PC-3 (cell line): ENCODE data around the gene FBXL7. TPM values are rescaled to one million over a fixed set of nuclear protein-coding genes. Genes with fewer than 3 reads are reported as not detected.

Experiments used
- ATAC-seq: fragments of 200-7000 bp; cut with Tn5 transposase; 2 replicates; pipeline ENCODE4 v1.9.1; 2020; ENCODE audit warnings: mild to moderate bottlenecking, moderate library complexity
- BruUV-seq: library from RNA; stranded (reverse); fragments of 400-500 nt; replicated peaks from 2 replicates; lab custom pipeline; 2021; lab: Mats Ljungman, UMichigan
- CTCF ChIA-PET: fragments of 300-600 bp; sonication (Branson Sonifier 250); formaldehyde crosslinking; loops from one replicate; lab custom pipeline; 2022; ENCODE audit warnings: antibody characterized with exemption; lab: Charles Lee
- POLR2A ChIA-PET: fragments of 300-600 bp; sonication (Branson Sonifier 250); formaldehyde crosslinking; loops from one replicate; lab custom pipeline; 2022; ENCODE audit warnings: antibody characterized with exemption; ENCODE audit not compliant: unreplicated experiment; lab: Charles Lee
- DNase-seq: peaks from one replicate; pipeline ENCODE4 v3.0.0-alpha.2; 2015
- H2AFZ ChIP-seq: fragments of 300-600 bp; sonication (generic); 2 replicates; pipeline ENCODE4 v1.6.0; 2016; ENCODE audit warnings: antibody characterized with exemption, low read length
- H3F3A ChIP-seq: fragments of 300-600 bp; sonication (generic); one replicate; pipeline ENCODE4 v1.6.0; 2017; ENCODE audit warnings: antibody characterized with exemption, low read length, control low read depth, mild to moderate bottlenecking; ENCODE audit not compliant: unreplicated experiment
- H3K27ac ChIP-seq: fragments of 300-600 bp; sonication (generic); 2 replicates; pipeline ENCODE4 v1.5.1; 2016; ENCODE audit warnings: mild to moderate bottlenecking, low read length
- H3K27me3 ChIP-seq: fragments of 300-600 bp; sonication (generic); 2 replicates; pipeline ENCODE4 v1.6.1; 2016; ENCODE audit warnings: low read length, mixed read lengths
- H3K36me3 ChIP-seq: fragments of 300-600 bp; sonication (generic); 2 replicates; pipeline ENCODE4 v1.6.1; 2016; ENCODE audit warnings: low read depth, mixed run types, low read length, mixed read lengths
- H3K4me1 ChIP-seq: fragments of 300-600 bp; sonication (generic); 2 replicates; pipeline ENCODE4 v1.5.1; 2016; ENCODE audit warnings: low read length; ENCODE audit not compliant: insufficient read depth
- H3K4me2 ChIP-seq: fragments of 300-600 bp; sonication (generic); 2 replicates; pipeline ENCODE4 v1.6.0; 2016; ENCODE audit warnings: low read length
- H3K4me3 ChIP-seq: fragments of 300-600 bp; sonication (generic); 2 replicates; pipeline ENCODE4 v1.5.1; 2016; ENCODE audit warnings: mild to moderate bottlenecking, low read length, mixed read lengths
- H3K79me2 ChIP-seq: fragments of 300-600 bp; sonication (generic); 2 replicates; pipeline ENCODE4 v1.6.1; 2017; ENCODE audit warnings: low read length, mixed read lengths
- H3K9ac ChIP-seq: fragments of 300-600 bp; sonication (generic); 2 replicates; pipeline ENCODE4 v1.6.0; 2016; ENCODE audit warnings: mild to moderate bottlenecking, low read length
- H3K9me2 ChIP-seq: fragments of 300-600 bp; sonication (generic); replicated peaks from 2 replicates; pipeline ENCODE4 v1.6.1; 2016; ENCODE audit warnings: mixed run types, low read length, mixed read lengths
- H3K9me3 ChIP-seq: fragments of 300-600 bp; sonication (generic); 2 replicates; pipeline ENCODE4 v1.6.1; 2016; ENCODE audit warnings: low read length, mixed read lengths
- H4K20me1 ChIP-seq: fragments of 300-600 bp; sonication (generic); 2 replicates; pipeline ENCODE4 v1.6.1; 2016; ENCODE audit warnings: low read length, mixed read lengths
- EZH2 ChIP-seq: fragments of 300-600 bp; sonication (generic); IDR thresholded peaks from one replicate; pipeline ENCODE4 v1.6.1; 2017; ENCODE audit warnings: antibody characterized with exemption, mild to moderate bottlenecking, low read length; ENCODE audit not compliant: unreplicated experiment
- EZH2phosphoT487 ChIP-seq: fragments of 300-600 bp; sonication (generic); IDR thresholded peaks from 2 replicates; pipeline ENCODE4 v1.6.1; 2018; ENCODE audit warnings: mild to moderate bottlenecking, antibody characterized with exemption, low read length, borderline replicate concordance
- intact Hi-C: fragments of 100-400 bp; cut with micrococcal nuclease; formaldehyde crosslinking; loops from 2 replicates; pipeline ENCODE4 v1.9.0; 2023
- total RNA-seq: library from RNA; depleted of rRNA; stranded (reverse); fragments of >200 nt; gene quantifications from 2 replicates; pipeline ENCODE4 v1.2.3, GENCODE V29; 2014
- TF ChIP-seq, protein P1 (sequence below): fragments of 300-600 bp; sonication (generic); conservative IDR thresholded peaks from 2 replicates; pipeline ENCODE4 v1.5.1; 2017; ENCODE audit warnings: antibody characterized with exemption, low read depth, mild to moderate bottlenecking, low read length

FBXL7 gene
- total RNA-seq, 1 experiment from 2014 or later = 0.18 TPM

DNA sequence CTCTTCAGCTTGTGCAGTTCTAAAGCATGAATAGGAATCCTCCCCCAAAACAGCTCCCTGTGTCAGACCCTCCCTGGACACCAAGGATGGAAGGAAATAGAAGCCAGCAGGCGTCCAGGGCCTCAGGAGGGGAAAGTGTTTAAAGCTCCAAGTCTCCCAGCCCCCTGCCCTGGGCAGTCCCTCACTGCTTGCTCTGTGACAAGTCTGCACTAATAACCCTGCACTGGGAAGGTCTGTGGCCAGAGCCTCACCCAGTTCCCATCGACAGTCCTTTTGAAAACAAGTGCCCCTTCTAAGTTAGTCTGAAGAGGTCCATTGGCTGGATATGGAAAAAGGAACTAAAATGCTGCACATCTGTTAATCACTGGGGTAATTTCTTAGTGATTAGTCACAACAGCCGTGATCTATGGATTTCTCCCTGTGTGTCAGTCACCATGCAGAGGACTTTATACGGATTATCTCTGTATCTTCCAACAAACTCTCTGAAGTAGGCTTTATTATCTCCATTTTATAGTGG, 195.3 kb downstream of the FBXL7 start:
- Histone ChIP-seq H3K27me3 (no peaks in the 10 kb centered on the region), H3F3A (no peaks in the 10 kb centered on the region), H3K27ac (no peak overlapping the region), H3K9ac (no peak overlapping the region), H2AFZ (no peak overlapping the region), H3K4me1 (no peaks in the 10 kb centered on the region), H3K4me2 (no peak overlapping the region), H3K9me3 (peaks cover 26% of the 10 kb centered on the region; the same call in 1 of the 2 replicates), H3K4me3 (no peak overlapping the region), H3K9me2 (no peaks in the 10 kb centered on the region), H4K20me1 (no peaks in the 10 kb centered on the region), H3K79me2 (no peaks in the 10 kb centered on the region), H3K36me3 (no peaks in the 10 kb centered on the region)
- TF ChIP-seq EZH2phosphoT487 = no peak
- no peak for TF ChIP-seq EZH2
- TF ChIP-seq, protein P1, sequence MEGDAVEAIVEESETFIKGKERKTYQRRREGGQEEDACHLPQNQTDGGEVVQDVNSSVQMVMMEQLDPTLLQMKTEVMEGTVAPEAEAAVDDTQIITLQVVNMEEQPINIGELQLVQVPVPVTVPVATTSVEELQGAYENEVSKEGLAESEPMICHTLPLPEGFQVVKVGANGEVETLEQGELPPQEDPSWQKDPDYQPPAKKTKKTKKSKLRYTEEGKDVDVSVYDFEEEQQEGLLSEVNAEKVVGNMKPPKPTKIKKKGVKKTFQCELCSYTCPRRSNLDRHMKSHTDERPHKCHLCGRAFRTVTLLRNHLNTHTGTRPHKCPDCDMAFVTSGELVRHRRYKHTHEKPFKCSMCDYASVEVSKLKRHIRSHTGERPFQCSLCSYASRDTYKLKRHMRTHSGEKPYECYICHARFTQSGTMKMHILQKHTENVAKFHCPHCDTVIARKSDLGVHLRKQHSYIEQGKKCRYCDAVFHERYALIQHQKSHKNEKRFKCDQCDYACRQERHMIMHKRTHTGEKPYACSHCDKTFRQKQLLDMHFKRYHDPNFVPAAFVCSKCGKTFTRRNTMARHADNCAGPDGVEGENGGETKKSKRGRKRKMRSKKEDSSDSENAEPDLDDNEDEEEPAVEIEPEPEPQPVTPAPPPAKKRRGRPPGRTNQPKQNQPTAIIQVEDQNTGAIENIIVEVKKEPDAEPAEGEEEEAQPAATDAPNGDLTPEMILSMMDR = no peak
- DNase-seq (no peak), ATAC-seq (no peak)
- BruUV-seq = no TSS peak
- CTCF ChIA-PET = no interaction called here
- POLR2A ChIA-PET = no interaction called here
- intact Hi-C loops = no loop called here

DNA sequence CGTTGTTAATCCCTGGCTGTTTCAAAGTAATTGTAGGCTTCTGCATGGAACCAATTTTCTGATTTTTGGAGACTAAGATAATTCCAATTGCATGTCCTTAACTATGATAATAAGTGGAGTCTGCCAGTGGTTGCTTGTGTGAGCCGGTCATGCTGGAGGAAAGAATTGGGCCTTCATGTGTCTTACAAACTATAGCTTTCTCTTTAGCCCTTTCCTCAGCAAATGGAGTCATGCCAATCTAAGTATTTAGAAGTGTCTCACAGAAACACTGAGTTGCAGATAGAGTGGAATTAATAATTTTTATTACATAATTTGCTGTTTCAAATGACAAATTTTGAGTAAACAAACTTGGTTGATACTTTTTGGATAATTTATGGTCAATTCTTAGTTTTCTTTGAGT, 200.4 kb downstream of the FBXL7 start:
- POLR2A ChIA-PET = no interaction called here
- peaks cover 30% of the 10 kb centered on the region for H3K9me3 ChIP-seq
- no peak overlapping the region for H3K4me3 ChIP-seq
- CTCF ChIA-PET = no interaction called here
- H2AFZ ChIP-seq = no peak overlapping the region
- H3K9me2 ChIP-seq = no peaks in the 10 kb centered on the region
- H3K4me1 ChIP-seq = no peaks in the 10 kb centered on the region
- H3F3A ChIP-seq = no peaks in the 10 kb centered on the region
- no peaks in the 10 kb centered on the region for H3K79me2 ChIP-seq
- H3K4me2 ChIP-seq = no peak overlapping the region
- no peaks in the 10 kb centered on the region for H3K36me3 ChIP-seq
- no peak for TF ChIP-seq EZH2phosphoT487
- TF ChIP-seq, protein P1 = no peak
- TF ChIP-seq EZH2 = no peak
- no peak overlapping the region for H3K9ac ChIP-seq
- H3K27ac ChIP-seq = no peak overlapping the region
- no TSS peak for BruUV-seq
- intact Hi-C loops = no loop called here
- H4K20me1 ChIP-seq = no peaks in the 10 kb centered on the region
- no peak for DNase-seq
- no peak for ATAC-seq
- no peaks in the 10 kb centered on the region for H3K27me3 ChIP-seq

DNA sequence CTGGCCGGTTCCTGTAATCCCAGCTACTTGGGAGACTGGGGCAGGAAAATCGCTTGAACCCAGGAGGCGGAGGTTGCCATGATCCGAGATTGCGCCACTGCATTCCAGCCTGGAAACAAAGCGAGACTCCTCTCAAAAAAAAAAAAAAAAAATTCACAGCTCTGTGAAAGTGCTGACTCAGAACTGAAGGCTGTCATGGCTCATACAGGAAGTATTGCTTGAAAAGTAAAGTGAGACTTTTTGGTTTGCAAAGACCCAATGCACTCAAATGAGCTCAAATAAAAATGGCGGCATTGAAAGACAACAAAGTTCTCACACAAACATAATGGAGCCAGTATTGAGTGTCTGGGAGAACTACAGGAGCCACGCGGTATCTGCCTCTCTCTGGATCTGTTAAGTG, 202.1 kb downstream of the FBXL7 start:
- Histone ChIP-seq H3F3A (no peaks in the 10 kb centered on the region), H3K27ac (no peak overlapping the region), H3K9me3 (peaks cover 20% of the 10 kb centered on the region)

More for the DNA sequence above, 202.1 kb downstream of the FBXL7 start:
- intact Hi-C loops = no loop called here
- H3K36me3 ChIP-seq = no peaks in the 10 kb centered on the region
- no peaks in the 10 kb centered on the region for H3K4me1 ChIP-seq
- no peak overlapping the region for H2AFZ ChIP-seq
- H3K9me2 ChIP-seq = no peaks in the 10 kb centered on the region
- no peaks in the 10 kb centered on the region for H3K27me3 ChIP-seq
- H3K79me2 ChIP-seq = no peaks in the 10 kb centered on the region
- H3K4me3 ChIP-seq = no peak overlapping the region
- POLR2A ChIA-PET = no interaction called here
- DNase-seq (no peak), ATAC-seq (no peak)
- no peak overlapping the region for H3K9ac ChIP-seq
- no TSS peak for BruUV-seq
- no peaks in the 10 kb centered on the region for H4K20me1 ChIP-seq
- no peak overlapping the region for H3K4me2 ChIP-seq
- TF ChIP-seq EZH2phosphoT487 (no peak), EZH2 (no peak)
- TF ChIP-seq, protein P1 = no peak
- CTCF ChIA-PET = no interaction called here
